K562 (cell line): ENCODE measurements around the gene KARS1. TPM values are rescaled to one million over a fixed set of nuclear protein-coding genes. Genes with fewer than 3 reads are reported as not detected.

Source experiments
- CBX5 ChIP-seq: IDR thresholded peaks from 2 replicates; pipeline ENCODE4 v1.6.1; 2014; ENCODE audit warnings: low read depth, borderline replicate concordance
- CHD4 ChIP-seq: fragments of 200-600 bp; sonication (generic); IDR thresholded peaks from 3 replicates; pipeline ENCODE4 v1.6.1; 2012; ENCODE audit warnings: low read depth, mild to moderate bottlenecking, mixed read lengths, low read length, inconsistent platforms; ENCODE audit not compliant: insufficient read depth, insufficient replicate concordance, poor library complexity, severe bottlenecking
- DMBX1 ChIP-seq: fragments of 250-450 bp; sonication (Bioruptor Pico); IDR thresholded peaks from 2 replicates; pipeline ENCODE4 v1.8.0; 2022; ENCODE audit warnings: inconsistent platforms, mild to moderate bottlenecking, moderate library complexity, borderline replicate concordance
- EP300 ChIP-seq: IDR thresholded peaks from 2 replicates; pipeline ENCODE4 v1.6.1; 2012; ENCODE audit warnings: low read length, improper control_type of control experiment
- FOXJ3 ChIP-seq: sonication (generic); formaldehyde crosslinking; IDR thresholded peaks from 2 replicates; pipeline ENCODE4 v1.4.0; 2020; ENCODE audit warnings: mild to moderate bottlenecking, missing genetic modification reagents
- HDAC2 ChIP-seq: fragments of 450-650 bp; IDR thresholded peaks from 2 replicates; pipeline ENCODE4 v1.6.1; 2016; ENCODE audit warnings: mild to moderate bottlenecking
- NCOA2 ChIP-seq, 2 experiments: fragments of 450-650 bp; IDR thresholded peaks; 2 replicates each; pipeline ENCODE4 v1.6.1; 2018; ENCODE audit warnings: mild to moderate bottlenecking in 2 of 2, moderate library complexity in 1 of 2; ENCODE audit not compliant: partially characterized antibody in 2 of 2
- RBM22 ChIP-seq: fragments of 200-400 bp; formaldehyde crosslinking; IDR thresholded peaks from 2 replicates; pipeline ENCODE4 v1.6.1; 2018; ENCODE audit warnings: low read length, low read depth; ENCODE audit not compliant: poor library complexity, severe bottlenecking
- RBM34 ChIP-seq: fragments of 200-400 bp; formaldehyde crosslinking; IDR thresholded peaks from 2 replicates; pipeline ENCODE4 v1.6.1; 2018; ENCODE audit warnings: low read length, borderline replicate concordance; ENCODE audit not compliant: insufficient read depth
- SRSF1 ChIP-seq: fragments of 200-400 bp; formaldehyde crosslinking; IDR thresholded peaks from 2 replicates; pipeline ENCODE4 v1.6.1; 2017; ENCODE audit warnings: mild to moderate bottlenecking, low read depth, low read length, moderate library complexity
- TBL1XR1 ChIP-seq, 2 experiments: IDR thresholded peaks; 2 replicates each; pipeline ENCODE4 v1.6.1; 2012; ENCODE audit warnings: improper control_type of control experiment in 2 of 2, low read length in 2 of 2, mild to moderate bottlenecking in 1 of 2
- TBP ChIP-seq: optimal IDR thresholded peaks from 2 replicates; pipeline ENCODE3; 2011; ENCODE audit warnings: low read depth, low read length, improper control_type of control experiment
- TFAM ChIP-seq: fragments of 250-450 bp; sonication (Bioruptor Pico); conservative IDR thresholded peaks from 2 replicates; pipeline ENCODE4 v1.5.0; 2021; ENCODE audit warnings: mild to moderate bottlenecking, moderate library complexity
- ZNF121 ChIP-seq: sonication (generic); formaldehyde crosslinking; conservative IDR thresholded peaks from 2 replicates; pipeline ENCODE4 v1.8.0; 2022; ENCODE audit warnings: missing genetic modification reagents
- ZNF57 ChIP-seq: fragments of 450-650 bp; formaldehyde crosslinking; IDR thresholded peaks from 2 replicates; pipeline ENCODE4 v1.4.0; 2020; ENCODE audit warnings: mild to moderate bottlenecking, moderate library complexity
- ZNF668 ChIP-seq: fragments of 250-450 bp; sonication (Bioruptor Pico); IDR thresholded peaks from 2 replicates; pipeline ENCODE4 v1.8.0; 2022; ENCODE audit warnings: mild to moderate bottlenecking, inconsistent platforms
- ZNF707 ChIP-seq: fragments of 250-450 bp; sonication (Bioruptor Pico); conservative IDR thresholded peaks from 2 replicates; pipeline ENCODE4 v1.8.0; 2022; ENCODE audit warnings: inconsistent platforms, mild to moderate bottlenecking, moderate library complexity
- ZSCAN29 ChIP-seq: fragments of 450-650 bp; IDR thresholded peaks from 2 replicates; pipeline ENCODE4 v1.6.1; 2017
- ZZZ3 ChIP-seq: fragments of 450-650 bp; IDR thresholded peaks from 2 replicates; pipeline ENCODE4 v1.6.1; 2016; ENCODE audit warnings: antibody characterized with exemption, mild to moderate bottlenecking, moderate library complexity
- polyA plus RNA-seq, 8 experiments: library from polyadenylated mRNA; depleted of rRNA in 4 of 8; stranded (reverse) in 5 of 8; unstranded in 3 of 8; fragments of >200 nt; fragmentation: Nextera tagmentation in 2 of 8; fragmentation: Illumina TruSeq in 1 of 8; extraction: Ambion mirVana in 2 of 8; extraction: Trizol in 1 of 8; gene quantifications; 2 replicates each; pipeline versions ENCODE4 v1.2.1 to v1.2.3, GENCODE V29; 2011 to 2014; ENCODE audit warnings: inconsistent platforms in 1 of 8, missing spikeins in 1 of 8
- total RNA-seq, 7 experiments: library from RNA; depleted of rRNA in 6 of 7; stranded (reverse); fragments of >200 nt in 6 of 7; fragmentation: Illumina TruSeq in 2 of 7; extraction: Trizol in 2 of 7; gene quantifications; 2 replicates each; pipeline versions ENCODE4 v1.2.1 to v1.2.3, GENCODE V29; 2011 to 2021; ENCODE audit warnings: low replicate concordance in 1 of 7
- TF ChIP-seq, protein P1 (sequence below): fragments of 450-650 bp; IDR thresholded peaks from 2 replicates; pipeline ENCODE4 v1.6.1; 2018; ENCODE audit not compliant: partially characterized antibody
- TF ChIP-seq, protein P2 (sequence below): fragments of 450-650 bp; conservative IDR thresholded peaks from 2 replicates; pipeline ENCODE4 v1.6.1; 2016; ENCODE audit warnings: missing genetic modification characterization, low read depth, mild to moderate bottlenecking, control low read depth, missing compliant biosample characterization
- TF ChIP-seq, protein P3 (sequence below): IDR thresholded peaks from 2 replicates; pipeline ENCODE4 v1.6.1; 2012; ENCODE audit warnings: low read depth, low read length, improper control_type of control experiment, borderline replicate concordance

Gene KARS1
- total and polyA plus RNA-seq, 9 of the 15 experiments (the other 6 are each of a cell fraction or from before 2014, with no cell fraction given) = 223 to 386 (median 304) TPM

DNA sequence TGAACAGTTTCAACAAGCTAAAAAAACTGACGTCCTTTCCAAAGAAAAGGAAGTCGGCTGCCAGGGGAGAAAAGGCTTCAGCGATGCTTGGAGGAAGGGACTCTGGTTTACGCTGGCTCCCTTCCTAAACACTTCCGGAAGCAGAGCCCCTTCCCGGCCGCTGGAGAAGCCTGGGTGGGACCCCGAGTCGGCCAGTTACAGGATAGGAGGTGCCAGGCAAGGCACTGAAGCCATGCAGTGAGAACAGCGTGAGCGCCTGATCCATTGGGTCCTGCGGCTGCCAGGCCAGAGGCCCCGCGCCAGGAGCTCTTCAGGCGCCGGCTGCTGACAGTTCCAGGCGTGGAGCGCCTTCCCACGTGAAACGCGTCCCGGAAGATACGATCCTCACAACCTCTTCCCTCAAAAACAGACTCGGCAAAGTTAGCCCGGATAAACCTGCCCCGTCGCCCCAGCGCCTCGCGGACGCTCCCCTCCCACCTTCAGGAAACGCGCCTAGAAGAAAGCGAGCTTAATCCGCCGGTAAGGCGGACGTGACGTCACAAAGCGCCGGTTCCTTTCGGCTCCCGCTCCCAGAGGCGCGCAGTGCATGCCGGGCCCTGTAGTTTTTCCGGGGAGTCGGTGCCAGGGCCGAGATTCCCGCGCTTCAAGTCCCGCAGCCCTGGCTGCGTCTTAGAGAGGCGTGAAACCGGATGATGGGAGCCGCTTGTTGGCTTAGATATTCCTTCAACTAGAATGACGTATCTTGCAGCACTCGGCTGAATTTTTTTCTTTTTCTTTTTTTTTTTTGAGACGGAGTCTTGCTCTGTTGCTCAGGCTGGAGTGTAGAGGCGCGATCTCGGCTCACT is 24.5 kb downstream of the KARS1 start, which contains the start of gene ADAT1 (continued):
- TF ChIP-seq, protein P1, sequence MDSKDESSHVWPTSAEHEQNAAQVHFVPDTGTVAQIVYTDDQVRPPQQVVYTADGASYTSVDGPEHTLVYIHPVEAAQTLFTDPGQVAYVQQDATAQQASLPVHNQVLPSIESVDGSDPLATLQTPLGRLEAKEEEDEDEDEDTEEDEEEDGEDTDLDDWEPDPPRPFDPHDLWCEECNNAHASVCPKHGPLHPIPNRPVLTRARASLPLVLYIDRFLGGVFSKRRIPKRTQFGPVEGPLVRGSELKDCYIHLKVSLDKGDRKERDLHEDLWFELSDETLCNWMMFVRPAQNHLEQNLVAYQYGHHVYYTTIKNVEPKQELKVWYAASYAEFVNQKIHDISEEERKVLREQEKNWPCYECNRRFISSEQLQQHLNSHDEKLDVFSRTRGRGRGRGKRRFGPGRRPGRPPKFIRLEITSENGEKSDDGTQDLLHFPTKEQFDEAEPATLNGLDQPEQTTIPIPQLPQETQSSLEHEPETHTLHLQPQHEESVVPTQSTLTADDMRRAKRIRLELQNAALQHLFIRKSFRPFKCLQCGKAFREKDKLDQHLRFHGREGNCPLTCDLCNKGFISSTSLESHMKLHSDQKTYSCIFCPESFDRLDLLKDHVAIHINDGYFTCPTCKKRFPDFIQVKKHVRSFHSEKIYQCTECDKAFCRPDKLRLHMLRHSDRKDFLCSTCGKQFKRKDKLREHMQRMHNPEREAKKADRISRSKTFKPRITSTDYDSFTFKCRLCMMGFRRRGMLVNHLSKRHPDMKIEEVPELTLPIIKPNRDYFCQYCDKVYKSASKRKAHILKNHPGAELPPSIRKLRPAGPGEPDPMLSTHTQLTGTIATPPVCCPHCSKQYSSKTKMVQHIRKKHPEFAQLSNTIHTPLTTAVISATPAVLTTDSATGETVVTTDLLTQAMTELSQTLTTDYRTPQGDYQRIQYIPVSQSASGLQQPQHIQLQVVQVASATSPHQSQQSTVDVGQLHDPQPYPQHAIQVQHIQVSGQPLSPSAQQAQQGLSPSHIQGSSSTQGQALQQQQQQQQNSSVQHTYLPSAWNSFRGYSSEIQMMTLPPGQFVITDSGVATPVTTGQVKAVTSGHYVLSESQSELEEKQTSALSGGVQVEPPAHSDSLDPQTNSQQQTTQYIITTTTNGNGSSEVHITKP = no peak
- TF ChIP-seq ZNF121 (CRISPR knock-in tag) (no peak), ZSCAN29 (no peak), FOXJ3 (CRISPR knock-in tag) (no peak), RBM34 (no peak), ZNF707 (CRISPR knock-in tag) (no peak), CHD4 (no peak), TBL1XR1 (IDR thresholded peaks at IDR 0.05; ENCODE audit: low read length in 2 of 2) (peak in 1 of 2 experiments; percentile 0; a peak in 1 of 4 replicates), ZNF668 (no peak), ZZZ3 (no peak), TFAM (no peak), CBX5 (no peak), RBM22 (no peak), ZNF57 (CRISPR knock-in tag) (no peak), NCOA2 (IDR thresholded peaks at IDR 0.05; ENCODE audit: partially characterized antibody in 2 of 2) (no peak), SRSF1 (no peak), HDAC2 (peak; percentile 64; the same call in 1 of the 2 replicates), EP300 (no peak; the same call in 1 of the 2 replicates), DMBX1 (no peak), TBP (peak; percentile 74)
- TF ChIP-seq, protein P2, sequence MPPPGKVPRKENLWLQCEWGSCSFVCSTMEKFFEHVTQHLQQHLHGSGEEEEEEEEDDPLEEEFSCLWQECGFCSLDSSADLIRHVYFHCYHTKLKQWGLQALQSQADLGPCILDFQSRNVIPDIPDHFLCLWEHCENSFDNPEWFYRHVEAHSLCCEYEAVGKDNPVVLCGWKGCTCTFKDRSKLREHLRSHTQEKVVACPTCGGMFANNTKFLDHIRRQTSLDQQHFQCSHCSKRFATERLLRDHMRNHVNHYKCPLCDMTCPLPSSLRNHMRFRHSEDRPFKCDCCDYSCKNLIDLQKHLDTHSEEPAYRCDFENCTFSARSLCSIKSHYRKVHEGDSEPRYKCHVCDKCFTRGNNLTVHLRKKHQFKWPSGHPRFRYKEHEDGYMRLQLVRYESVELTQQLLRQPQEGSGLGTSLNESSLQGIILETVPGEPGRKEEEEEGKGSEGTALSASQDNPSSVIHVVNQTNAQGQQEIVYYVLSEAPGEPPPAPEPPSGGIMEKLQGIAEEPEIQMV (tag) = no peak
- TF ChIP-seq, protein P3, sequence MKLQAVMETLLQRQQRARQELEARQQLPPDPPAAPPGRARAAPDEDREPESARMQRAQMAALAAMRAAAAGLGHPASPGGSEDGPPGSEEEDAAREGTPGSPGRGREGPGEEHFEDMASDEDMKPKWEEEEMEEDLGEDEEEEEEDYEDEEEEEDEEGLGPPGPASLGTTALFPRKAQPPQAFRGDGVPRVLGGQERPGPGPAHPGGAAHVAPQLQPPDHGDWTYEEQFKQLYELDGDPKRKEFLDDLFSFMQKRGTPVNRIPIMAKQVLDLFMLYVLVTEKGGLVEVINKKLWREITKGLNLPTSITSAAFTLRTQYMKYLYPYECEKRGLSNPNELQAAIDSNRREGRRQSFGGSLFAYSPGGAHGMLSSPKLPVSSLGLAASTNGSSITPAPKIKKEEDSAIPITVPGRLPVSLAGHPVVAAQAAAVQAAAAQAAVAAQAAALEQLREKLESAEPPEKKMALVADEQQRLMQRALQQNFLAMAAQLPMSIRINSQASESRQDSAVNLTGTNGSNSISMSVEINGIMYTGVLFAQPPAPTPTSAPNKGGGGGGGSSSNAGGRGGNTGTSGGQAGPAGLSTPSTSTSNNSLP = no peak
